Measurements from ENCODE around the gene NBAS. TPM values are rescaled to one million over a fixed set of nuclear protein-coding genes. Genes with fewer than 3 reads are reported as not detected.
A peak's percentile ranks its signal among the peaks of the same experiment; 100 is the strongest.

NBAS gene
- total and polyA plus RNA-seq, 9 of the 15 experiments (the other 6 are each of a cell fraction or from before 2014, with no cell fraction given) = 15.3 to 94.4 (median 69.9) TPM

- TF ChIP-seq C11orf30 (IDR thresholded peaks at IDR 0.05; ENCODE audit: low read depth) (peak; percentile 86), MXI1 (IDR thresholded peaks at IDR 0.05; ENCODE audit: low read depth, low read length) (peak; percentile 56; the same call in 1 of the 2 replicates), ZNF124 (CRISPR knock-in tag; IDR thresholded peaks at IDR 0.05) (no peak), CAMTA2 (CRISPR knock-in tag; conservative IDR thresholded peaks at IDR 0.05) (no peak), KAT2B (IDR thresholded peaks at IDR 0.05; ENCODE audit: low read depth, low read length) (no peak), VEZF1 (CRISPR knock-in tag; IDR thresholded peaks at IDR 0.05) (peak; percentile 57), TCFL5 (CRISPR knock-in tag; conservative IDR thresholded peaks at IDR 0.05) (no peak), MEIS2 (IDR thresholded peaks at IDR 0.05; ENCODE audit: partially characterized antibody) (peak; percentile 85), RCOR1 (IDR thresholded peaks at IDR 0.05; ENCODE audit: borderline replicate concordance in 1 of 2, low read depth in 2 of 2, low read length in 2 of 2) (peak in 1 of 2 experiments; percentile 74; a peak in 1 of 4 replicates), ELF1 (tag; IDR thresholded peaks at IDR 0.05) (peak; percentile 22; the same call in 1 of the 2 replicates), ZNF561 (CRISPR knock-in tag; conservative IDR thresholded peaks at IDR 0.05) (no peak), NELFE (IDR thresholded peaks at IDR 0.05; ENCODE audit: insufficient read depth, insufficient read length) (no peak), NR2F6 (CRISPR knock-in tag; IDR thresholded peaks at IDR 0.05) (no peak), ZBTB11 (CRISPR knock-in tag; IDR thresholded peaks at IDR 0.05) (no peak), ZBED1 (IDR thresholded peaks at IDR 0.05) (no peak), RHOXF2B (CRISPR knock-in tag; conservative IDR thresholded peaks at IDR 0.05) (no peak), OTX1 (CRISPR knock-in tag; IDR thresholded peaks at IDR 0.05) (no peak), MEF2A (IDR thresholded peaks at IDR 0.05; ENCODE audit: control insufficient read depth, low read depth, low read length) (no peak), HES1 (IDR thresholded peaks at IDR 0.05; ENCODE audit: low read depth) (peak; percentile 39; the same call in 1 of the 2 replicates), YY1 (IDR thresholded peaks at IDR 0.05; ENCODE audit: borderline replicate concordance in 1 of 3, control insufficient read depth in 1 of 3, extremely low read depth in 1 of 3, insufficient read depth in 3 of 3, insufficient read length in 1 of 3, insufficient replicate concordance in 2 of 3, low read depth in 1 of 3, low read length in 2 of 3) (no peak), HNRNPLL (IDR thresholded peaks at IDR 0.05; ENCODE audit: low read depth, low read length, poor library complexity, severe bottlenecking) (no peak), CCAR2 (IDR thresholded peaks at IDR 0.05; ENCODE audit: low read depth, low read length) (no peak), ZKSCAN8 (CRISPR knock-in tag; IDR thresholded peaks at IDR 0.05) (peak; percentile 77; the same call in 1 of the 2 replicates)
Observed at GRCh38 chr2:15556311-15556930, 4.7 kb downstream of the NBAS start (continued).

Data from K562 (cell line).